Stimulated activated naive CD4-positive, alpha-beta T cell (primary cell): ENCODE results near the gene INSRR.

Source experiments
- DNase-seq, 6 experiments: peaks; one replicate each; lab custom pipeline; 2025; lab: John Stamatoyannopoulos, UW

INSRR gene

DNA sequence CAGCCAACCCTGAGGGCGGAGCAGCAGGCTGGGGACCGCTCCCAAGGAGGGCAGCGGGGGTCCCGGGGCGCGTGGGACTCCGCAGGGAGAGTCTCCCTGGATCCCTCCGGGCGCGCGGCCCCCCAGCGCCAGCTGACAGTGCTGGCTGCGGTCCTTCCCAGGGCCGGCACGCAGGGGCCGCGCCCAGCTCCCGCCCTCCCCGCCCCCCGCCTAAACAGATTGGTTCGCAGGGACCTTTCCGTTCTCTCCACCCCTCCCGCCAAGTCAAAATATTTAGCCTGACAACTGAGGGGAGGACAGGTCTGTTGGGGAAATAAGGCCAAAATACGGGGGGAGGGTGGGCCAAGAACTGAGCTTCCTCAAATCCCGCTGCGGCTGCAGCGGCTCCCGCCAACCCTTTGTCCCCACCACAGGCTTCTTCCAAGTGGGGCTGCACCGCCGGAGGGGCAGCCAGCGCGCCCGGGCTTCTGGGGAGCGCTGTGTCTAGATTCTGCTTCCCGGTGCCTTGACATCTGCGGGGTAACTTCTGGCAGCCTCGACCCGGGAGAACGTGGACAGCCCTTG lies at the start of gene INSRR:
INSRR (minus strand) TSS at position 159 of the 564 bp plus-strand sequence. CDS start 496 bp downstream, outside the sequence.
- DNase-seq, result peak in 2 of 6 experiments; percentile 16 to 39

DNA sequence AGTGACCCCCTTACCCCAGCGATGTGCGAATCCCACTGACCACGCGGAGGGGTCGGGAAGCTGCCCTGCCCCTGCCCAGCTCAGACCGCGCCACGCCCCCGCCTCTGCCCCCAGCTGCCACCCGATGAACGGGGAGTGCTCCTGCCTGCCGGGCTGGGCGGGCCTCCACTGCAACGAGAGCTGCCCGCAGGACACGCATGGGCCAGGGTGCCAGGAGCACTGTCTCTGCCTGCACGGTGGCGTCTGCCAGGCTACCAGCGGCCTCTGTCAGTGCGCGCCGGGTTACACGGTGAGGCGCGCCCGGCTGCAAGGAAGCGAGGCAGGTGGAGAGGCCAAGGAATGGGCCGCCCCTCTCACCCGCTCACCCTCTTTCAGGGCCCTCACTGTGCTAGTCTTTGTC lies 49.6 kb upstream of the INSRR start:
- DNase-seq, result no peak

DNA sequence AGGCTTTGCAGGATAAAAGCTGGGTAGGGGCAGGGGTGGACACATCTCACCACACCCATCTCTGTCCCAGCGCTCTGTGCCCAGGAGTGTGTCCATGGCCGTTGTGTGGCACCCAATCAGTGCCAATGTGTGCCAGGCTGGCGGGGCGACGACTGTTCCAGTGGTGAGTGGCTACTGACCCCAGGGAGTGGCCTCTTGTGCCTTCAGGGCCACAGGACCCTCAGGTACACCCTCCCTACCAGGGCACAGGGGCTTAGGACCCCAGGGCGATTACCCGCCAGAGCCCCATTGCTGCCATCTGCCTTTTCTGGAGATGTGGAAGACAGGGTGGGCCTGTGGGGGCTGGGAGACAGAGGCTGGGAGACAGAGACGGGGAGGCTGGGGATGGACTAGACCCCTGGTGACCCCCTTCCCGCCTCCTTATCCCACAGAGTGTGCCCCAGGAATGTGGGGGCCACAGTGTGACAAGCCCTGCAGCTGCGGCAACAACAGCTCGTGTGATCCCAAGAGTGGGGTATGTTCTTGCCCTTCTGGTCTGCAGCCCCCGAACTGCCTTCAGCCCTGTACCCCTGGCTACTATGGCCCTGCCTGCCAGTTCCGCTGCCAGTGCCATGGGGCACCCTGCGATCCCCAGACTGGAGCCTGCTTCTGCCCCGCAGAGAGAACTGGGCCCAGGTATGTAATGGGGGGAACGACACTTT lies 47.4 kb upstream of the INSRR start:
- DNase-seq, result no peak

DNA sequence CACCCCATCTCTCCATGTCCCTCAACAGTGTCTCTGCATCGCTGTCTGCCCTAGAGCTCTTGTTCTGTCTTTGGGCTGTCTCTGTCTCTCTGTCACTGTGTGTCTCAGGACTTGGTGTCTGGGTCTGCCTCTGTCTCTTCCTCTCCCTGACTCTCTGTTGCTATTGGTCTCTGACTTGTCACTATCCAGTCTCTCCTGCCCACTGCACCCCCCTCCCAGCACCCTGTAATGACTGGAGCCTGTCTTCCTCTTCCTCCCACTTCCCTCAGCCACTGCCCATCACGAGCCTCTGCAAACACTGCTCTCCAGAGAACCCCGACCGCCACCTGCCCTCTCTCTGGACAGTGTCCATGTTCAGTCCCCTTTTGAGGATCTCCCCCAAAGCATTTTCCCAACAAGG lies 46.7 kb upstream of the INSRR start:
- no peak for DNase-seq

DNA sequence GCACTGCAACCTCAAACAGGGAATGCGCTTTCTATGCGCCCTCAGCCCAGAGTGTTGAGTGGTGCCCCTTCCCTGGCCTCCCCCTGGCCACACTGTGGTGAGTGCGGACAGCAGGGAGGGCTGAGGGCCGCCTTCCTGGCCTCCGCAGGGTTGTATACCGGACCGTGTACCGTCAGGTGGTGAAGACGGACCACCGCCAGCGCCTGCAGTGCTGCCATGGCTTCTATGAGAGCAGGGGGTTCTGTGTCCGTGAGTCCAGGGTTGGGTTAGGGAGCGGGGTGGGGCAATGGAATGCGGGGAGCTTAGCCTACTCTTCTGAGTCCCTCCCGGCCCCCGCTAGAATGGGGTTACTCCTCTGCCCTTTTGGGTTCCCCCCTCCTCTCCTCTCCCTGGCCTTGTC lies 46.3 kb upstream of the INSRR start:
- DNase-seq, result no peak

DNA sequence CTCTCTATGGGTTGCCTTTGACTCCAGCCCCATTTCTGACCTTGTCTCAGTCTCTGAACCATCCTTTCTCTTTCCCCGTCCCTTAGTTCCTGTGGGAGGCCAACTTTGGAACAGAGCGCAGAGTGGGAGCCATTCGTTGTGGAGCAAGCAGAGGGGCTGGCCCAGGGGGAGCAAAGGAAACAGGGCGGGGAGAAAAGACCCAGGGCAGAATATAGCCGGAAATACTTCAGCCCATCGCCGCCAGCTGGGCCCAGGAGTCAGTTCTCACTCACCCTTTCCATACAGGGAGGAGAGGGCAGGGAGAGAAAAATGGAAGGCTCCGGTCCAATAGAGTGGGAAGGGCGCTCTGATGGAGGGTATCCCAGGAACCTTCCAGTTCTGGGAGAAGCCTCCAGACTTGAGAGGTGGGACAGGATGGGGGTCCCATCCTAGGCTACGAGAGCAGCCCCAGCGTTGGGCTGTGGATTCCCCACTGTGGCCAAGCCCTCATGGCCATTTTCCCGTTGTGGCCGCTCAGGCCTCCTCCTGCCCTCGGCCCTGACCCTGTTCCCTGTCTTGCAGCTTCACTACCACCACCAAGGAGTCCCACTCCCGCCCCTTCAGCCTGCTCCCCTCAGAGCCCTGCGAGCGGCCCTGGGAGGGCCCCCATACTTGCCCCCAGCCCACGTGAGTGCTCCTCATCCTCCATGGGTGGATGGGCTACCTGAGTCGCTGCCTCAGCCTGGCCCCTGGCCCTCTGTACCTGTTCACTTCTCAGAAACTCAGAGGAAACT lies 45.5 kb upstream of the INSRR start:
- no peak for DNase-seq

DNA sequence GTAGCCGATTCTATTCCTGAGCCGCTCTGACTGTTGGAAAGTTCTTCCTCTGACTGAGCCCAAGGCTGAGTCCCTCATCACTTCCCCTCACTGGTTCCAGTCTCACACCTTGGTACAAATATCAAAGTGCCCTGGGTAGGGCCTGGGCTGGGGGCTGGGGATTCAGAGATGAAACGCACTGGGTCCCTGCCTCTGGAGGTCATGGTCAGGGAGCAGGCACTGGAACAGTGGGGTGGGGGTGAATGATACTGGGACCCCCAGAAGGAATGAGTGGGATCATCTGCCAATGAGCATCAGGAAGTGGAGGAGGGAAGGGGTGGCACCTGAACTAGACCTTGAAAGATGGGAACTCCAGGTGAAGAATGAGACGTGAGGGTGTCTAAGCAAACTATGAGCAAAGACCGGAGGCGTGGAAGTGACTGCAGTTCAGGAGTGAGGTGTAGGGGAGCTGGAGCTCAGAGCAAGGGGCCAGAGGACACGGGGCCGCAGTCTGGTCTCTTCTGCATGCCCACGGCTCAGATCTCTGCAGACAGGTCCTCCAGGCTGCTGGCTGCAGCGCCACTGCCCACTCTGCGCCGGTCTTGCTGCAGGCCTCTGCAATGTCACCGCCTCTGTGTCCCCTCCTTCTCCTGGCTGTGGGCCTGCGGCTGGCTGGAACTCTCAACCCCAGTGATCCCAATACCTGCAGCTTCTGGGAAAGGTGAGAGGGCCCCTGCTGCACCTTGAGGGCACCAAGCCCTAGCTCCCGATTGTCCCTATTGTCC lies 44.6 kb upstream of the INSRR start:
- DNase-seq, result no peak

DNA sequence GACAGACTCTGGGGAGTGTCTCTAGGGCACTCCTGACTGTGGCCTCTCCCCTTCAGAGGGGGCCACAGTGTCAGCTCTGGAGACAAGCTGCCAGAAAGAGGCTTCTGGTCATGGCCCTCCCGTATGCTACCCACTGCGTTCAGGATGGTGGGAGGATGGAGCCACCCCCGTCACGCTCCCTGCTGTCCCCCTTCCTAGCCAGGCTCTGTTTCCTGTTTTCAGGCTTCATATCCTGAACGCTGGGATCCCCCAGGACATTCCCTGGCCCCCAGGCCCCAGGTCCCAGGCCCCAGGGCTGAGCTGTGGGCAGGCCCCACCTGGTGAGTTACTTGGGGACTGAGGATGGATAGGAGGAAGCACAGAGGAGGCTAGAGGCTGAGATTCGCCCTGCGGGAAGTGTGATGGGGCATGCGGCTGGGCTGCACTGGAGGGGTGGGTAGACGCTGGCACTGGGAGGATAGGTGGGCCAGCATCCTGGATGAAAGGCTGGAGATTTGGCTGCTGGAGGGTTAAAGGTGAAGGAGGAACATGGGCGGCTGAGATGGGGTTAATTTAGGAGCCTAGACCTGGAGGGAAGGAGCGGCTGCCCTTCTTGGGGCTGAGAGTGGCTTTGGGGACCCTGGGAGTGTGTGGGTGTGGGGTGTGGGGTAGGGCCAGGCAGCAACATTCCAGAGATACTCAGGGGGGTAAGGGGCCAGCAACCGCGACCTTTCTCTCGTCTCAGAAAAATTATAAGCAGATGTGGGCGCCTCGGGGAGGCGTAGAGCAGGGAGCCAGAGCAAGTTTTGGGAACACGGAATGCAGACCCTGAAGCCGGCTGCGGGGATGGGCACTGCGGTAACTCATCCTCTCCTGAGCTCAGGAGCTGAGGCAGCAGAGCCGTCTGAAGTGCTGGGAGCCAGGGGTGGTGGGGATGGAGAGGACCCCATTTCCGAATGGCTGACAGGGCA lies 43.3 kb upstream of the INSRR start:
- DNase-seq, result no peak

DNA sequence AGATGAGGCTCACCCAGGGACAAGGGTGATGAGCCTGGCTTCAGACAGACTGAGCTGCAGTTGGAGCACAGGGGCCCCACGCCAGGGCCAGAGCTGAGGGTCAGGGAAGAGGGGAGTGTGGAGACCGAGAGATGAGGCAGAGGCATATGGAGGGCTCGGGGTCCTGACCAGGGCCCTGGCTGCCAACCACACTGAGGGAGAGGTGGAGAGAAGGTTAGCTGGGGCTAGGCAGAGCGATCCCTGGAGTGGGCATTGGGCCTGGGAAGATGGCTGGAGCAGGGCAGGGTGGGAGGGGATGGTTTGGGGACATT lies 42.6 kb upstream of the INSRR start:
- DNase-seq, result no peak

DNA sequence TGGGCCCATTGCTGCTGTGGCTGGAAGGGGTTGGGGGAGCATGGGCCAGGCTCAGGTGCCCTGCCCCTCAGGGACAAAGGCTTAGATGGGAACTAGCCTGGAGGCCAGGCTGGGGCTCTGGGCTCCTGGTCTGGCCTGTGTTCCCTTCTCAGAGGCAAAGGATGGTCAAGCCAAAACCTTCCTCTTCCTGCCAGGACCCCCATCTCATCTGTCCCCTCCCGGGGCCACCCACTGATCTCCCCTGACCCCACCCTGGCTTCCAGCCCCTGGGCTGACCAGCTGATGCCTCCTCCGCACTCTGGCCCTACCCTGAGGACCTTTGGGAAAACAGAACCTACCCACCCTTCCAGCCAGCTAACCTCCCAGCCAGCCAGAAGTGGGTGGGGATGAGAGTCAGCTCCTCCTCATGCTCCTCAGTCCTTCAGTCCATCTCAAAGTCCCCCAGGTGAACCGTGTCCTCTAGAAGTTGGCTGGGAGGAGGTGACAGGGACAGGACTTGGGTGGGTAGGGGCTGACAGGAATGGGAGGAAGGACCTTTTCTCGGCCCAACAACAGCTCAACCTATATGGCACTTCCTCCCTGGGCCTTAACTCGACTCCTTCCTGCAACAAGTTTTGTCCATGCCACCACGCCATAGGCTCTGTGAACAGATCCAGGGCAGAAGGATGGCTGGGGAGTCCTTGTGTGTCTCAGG lies 42.1 kb upstream of the INSRR start:
- DNase-seq, result no peak

DNA sequence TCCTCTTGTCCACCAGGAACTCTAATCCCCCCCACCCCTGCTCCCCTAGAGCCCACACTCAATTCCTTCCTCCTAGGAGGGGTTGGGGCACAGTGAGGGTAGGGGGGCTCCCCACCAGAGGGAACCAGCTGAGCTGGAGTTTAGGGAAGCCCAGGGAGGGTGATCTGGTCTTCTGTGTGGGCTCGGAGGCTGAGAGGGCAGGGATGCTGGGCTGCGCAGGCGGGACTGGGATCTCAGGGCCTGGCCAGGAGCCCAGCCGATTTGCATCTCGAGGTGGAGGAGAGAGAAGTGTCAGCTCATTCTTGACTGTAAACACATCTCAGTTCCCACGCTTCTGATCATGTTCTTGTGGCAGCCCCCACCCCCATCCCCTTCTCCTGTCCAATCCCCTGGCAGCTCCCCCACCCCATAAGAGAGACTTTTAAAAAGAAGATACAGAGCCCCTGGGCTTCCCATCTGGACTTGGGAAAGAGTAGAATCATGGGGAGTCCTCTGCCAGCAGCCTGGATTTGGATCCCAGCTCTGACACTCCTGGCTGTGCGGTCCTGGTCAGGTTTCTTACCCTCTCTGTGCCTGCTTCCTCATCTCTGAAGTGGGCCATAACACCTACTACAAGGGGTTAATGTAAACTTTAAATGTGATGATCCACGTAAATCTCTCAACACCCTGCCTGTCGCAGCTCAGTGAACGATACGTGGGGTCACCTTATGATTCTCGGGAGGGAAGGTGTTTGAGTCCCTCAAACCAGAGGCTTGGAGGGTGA lies 41.2 kb upstream of the INSRR start:
- DNase-seq, result no peak

DNA sequence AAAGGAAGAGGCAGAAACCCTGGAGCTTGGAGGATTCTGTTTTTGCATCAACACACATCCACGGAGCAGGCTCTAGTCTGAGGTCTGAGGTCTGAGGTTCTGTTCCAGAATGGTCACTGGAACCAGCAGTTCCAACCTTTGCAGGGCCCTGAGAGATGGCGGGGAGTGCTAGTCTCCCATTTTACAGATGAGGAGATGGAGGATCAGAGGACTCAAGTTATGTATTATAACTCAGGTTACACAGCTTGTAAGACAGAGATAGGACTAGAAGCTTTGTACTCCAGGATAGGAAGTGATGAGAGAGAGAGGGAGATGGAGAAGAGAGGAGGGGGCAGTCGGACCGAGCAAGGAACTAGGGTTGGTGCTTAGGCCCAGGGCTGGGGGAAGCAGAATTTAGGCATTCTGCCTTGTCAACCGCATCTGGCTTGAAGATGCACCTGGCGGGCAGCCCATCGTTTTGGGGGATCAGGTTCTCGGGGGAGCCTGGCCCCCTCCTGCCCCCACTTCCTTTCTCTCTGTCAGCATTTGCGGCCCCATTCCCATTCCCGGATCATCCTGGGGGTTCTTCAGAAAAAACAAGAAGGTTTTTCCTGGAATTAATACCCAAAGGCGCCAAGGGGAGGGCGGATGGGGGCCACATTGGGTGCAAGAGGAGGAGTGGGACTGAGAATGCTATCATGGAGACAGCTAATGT lies 40.2 kb upstream of the INSRR start:
- DNase-seq, result no peak

DNA sequence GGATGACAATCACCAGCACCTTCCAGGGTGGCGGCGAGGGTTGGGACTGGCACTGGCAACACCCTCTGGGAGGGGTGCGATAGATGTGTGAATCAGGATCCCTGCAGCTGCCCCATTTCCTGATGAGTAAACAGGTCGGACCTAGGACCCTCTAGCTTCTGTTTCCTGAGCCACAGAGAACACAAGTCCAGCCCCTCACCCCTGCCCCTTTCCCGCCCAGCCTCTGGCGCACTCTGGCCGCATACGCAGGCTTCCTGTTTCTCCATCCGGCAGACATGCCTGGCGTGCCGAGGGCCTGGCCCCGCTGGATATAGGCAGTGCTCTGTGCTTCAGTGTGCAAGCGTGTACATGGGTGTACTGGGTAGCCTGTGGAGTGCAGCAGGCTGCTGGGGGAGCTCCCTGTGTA lies 39.2 kb upstream of the INSRR start:
- DNase-seq, result no peak

DNA sequence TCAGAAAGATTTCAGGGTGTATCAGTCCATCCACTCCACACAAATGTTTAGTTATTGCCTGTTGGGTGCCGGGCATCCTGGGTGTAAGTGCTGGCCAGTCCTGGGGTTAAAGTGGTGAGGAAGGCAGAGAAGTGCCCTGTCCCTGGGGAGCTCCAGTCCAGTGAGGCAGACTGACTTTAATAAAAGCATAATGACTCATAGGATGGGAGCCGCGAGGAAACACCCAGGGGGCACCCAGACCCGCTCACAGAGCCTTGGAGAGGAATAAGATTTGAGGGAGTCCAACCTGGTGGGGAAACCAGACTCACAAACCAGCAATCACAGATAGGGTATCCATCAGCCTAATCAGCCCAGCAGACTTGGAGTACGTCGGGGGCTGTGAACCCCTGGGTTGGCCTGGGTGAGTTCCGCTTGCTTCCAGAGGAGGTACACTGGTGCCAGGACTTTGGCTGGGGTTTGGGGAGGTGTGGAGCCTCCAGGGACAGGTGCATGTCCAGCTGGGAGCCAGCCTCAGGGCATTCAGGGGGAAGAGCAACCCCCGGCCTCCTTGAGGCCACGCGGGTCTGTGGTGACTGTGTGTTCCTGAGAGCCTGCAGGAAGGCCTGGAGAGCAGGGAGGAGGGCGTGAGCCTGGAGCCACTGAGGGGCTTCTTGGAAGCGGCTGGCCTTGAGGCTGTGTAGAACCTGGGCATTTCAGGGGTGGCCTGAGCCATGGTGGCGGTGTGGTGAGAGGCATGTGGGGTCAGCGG lies 38.3 kb upstream of the INSRR start:
- DNase-seq, result no peak

DNA sequence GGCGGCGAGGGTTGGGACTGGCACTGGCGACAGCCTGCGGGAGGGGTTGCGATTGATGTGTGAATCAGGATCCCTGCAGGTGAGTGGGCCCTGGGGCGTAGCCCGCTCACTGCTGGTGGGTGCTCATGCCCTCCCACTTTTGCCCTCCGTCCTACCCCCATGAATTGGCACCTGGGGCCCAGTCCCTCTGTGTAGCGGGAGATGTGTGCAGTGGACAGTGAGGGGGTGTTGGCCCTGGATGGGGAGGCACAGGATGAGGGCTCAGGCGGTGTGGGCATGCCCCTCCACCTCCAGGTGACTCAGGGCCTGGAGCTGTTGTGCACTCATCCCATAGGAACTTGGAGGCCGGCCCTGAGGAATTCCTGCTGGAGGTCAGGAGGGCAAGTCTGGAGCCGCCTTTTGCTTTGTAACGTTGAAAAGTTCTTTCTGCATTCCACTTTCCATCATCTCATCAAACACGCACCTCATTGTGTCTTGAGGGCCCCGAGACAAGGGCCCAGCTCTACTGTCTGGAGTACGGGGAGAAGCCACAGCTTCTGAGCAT lies 37.6 kb upstream of the INSRR start:
- no peak for DNase-seq

DNA sequence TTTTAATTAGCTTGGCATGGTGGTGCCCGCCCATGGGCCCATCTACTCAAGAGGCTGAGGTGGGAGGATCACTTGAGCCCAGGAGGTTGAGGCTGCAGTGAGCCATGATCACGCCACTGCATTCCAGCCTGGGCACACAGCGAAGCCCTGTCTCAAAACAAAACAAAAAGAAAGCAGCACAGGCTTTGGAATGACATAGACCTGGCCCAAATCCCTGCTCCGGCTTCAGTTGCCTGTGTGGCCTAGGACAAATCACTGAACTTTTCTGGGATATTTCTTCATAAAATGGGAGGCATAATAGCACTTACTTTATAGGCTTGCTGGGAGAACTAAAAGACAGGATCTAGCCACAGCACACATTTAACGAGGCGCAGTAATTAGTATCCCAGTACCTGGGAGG lies 37.0 kb upstream of the INSRR start:
- no peak for DNase-seq

DNA sequence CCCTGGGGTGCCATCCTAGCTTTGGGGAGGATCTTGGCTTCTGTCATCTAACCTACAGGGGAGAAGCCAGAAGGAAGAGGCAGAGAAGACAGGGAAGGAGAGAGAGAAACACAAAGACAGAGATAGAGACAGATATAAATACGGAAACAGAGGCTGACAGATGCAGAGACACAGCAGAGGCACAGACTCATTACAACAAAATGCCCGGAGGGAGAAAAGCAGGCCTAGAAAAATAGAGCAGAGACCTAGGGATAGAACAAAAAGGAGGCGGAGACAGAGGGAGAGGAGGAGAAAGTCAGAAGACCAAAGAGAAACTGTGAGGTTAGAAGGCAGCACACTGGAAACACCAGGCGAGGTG lies 36.5 kb upstream of the INSRR start:
- DNase-seq, result no peak

DNA sequence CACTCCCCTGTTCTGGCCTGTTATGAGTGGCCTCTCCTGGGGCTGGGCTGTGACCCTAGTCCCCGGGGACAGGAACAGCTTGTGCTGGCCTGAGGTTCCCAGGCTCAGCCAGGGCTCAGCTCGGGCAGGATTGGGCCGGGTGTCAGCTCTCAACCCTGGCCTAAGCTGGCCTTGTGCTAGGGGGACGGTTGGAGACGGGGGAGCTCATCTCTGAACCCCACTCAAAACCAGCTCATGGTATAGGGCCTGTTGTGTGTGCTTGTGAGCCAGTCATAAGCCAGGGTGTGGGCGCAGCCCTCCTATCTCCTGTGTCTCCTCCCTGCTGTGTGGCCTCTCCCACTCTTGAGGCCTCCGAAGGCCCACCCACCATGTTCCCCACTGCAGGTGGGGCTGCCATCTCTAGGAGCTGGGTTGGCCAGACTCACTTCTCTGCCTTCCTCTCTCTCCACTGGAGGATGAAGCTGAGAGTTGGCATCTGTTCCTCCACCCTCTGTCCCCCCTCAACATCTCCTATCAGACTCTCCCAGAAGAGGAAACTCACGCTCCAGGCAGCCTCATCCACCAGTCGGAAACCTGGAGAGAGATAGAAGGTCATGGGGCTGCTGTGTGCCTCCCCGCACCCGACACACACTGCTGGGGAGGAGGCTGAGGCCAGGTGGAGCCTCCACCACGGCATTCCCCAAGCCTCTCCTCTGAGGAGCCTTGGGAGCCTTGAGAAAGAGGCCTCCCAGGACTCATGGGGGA lies 36.0 kb upstream of the INSRR start:
- DNase-seq, result no peak
